Fibroblast of lung (primary cell): ENCODE data around the gene MPV17L2. TPM values are rescaled to one million over a fixed set of nuclear protein-coding genes. Genes with fewer than 3 reads are reported as not detected.
A peak's percentile ranks its signal among the peaks of the same experiment; 100 is the strongest.
"Not testable (repeated sequence)": the region's sequence is repeated elsewhere in the genome, so short reads cannot be mapped to it uniquely, and the experiment has no call there.

ENCODE experiments used
- DNase-seq, 2 donors: peaks; one replicate each; pipeline versions ENCODE4 v3.0.0 to v3.0.0-alpha.2; 2010; ENCODE audit warnings: low read depth in 2 of 2
- H2AFZ ChIP-seq: 2 replicates; pipeline ENCODE4 v1.5.1; 2012; ENCODE audit warnings: low read length, control low read depth, inconsistent platforms
- H3K27ac ChIP-seq: 2 replicates; pipeline ENCODE4 v1.5.1; 2011; ENCODE audit warnings: low read length, control low read depth; ENCODE audit not compliant: insufficient read depth
- H3K27me3 ChIP-seq: 2 replicates; pipeline ENCODE4 v1.5.1; 2011; ENCODE audit warnings: mild to moderate bottlenecking, low read length; ENCODE audit not compliant: control insufficient read depth, insufficient read depth
- H3K36me3 ChIP-seq: 2 replicates; pipeline ENCODE4 v1.5.1; 2011; ENCODE audit warnings: low read length; ENCODE audit not compliant: control insufficient read depth, insufficient read depth
- H3K4me1 ChIP-seq: 2 replicates; pipeline ENCODE4 v1.5.1; 2011; ENCODE audit warnings: low read length; ENCODE audit not compliant: control insufficient read depth, insufficient read depth; ENCODE audit errors: extremely low read depth
- H3K4me2 ChIP-seq: 2 replicates; pipeline ENCODE4 v1.5.1; 2011; ENCODE audit warnings: low read length, control low read depth; ENCODE audit not compliant: insufficient read depth; ENCODE audit errors: extremely low read depth
- H3K4me3 ChIP-seq, 4 experiments: fragments of 200-600 bp in 1 of 4; sonication (generic) in 1 of 4; replicated peaks in 1 of 4; 2 replicates each; pipeline ENCODE4 v1.5.1; 2011 to 2016; ENCODE audit warnings: low read length in 4 of 4, low read depth in 3 of 4, mild to moderate bottlenecking in 3 of 4, control low read depth in 2 of 4, inconsistent platforms in 1 of 4, mixed read lengths in 1 of 4; ENCODE audit not compliant: insufficient read depth in 1 of 4; ENCODE audit errors: control extremely low read depth in 1 of 4
- H3K79me2 ChIP-seq: 2 replicates; pipeline ENCODE4 v1.5.1; 2012; ENCODE audit warnings: mild to moderate bottlenecking, low read length, inconsistent platforms; ENCODE audit not compliant: control insufficient read depth, insufficient read depth
- H3K9ac ChIP-seq: 2 replicates; pipeline ENCODE4 v1.5.1; 2011; ENCODE audit warnings: mild to moderate bottlenecking, low read length, control low read depth; ENCODE audit not compliant: insufficient read depth
- H3K9me3 ChIP-seq: 2 replicates; pipeline ENCODE4 v1.5.1; 2012; ENCODE audit warnings: low read depth, low read length; ENCODE audit not compliant: control insufficient read depth, insufficient read depth
- H4K20me1 ChIP-seq: 2 replicates; pipeline ENCODE4 v1.5.1; 2011; ENCODE audit warnings: low read length; ENCODE audit not compliant: control insufficient read depth, insufficient read depth; ENCODE audit errors: extremely low read depth
- EZH2 ChIP-seq: IDR thresholded peaks from 2 replicates; pipeline ENCODE4 v1.5.1; 2012; ENCODE audit warnings: low read length, control low read depth, mild to moderate bottlenecking; ENCODE audit errors: missing control alignments
- polyA plus RNA-seq, 2 donors: library from polyadenylated mRNA; depleted of rRNA in 1 of 2; stranded (reverse) in 1 of 2; unstranded in 1 of 2; fragments of >200 nt; gene quantifications; 2 replicates each; pipeline ENCODE4 v1.2.1, GENCODE V29; 2011 to 2012; ENCODE audit warnings: missing spikeins in 1 of 2
- total RNA-seq: library from RNA; depleted of rRNA; stranded (reverse); fragments of >200 nt; gene quantifications from 2 replicates; pipeline ENCODE4 v1.2.1, GENCODE V29; 2014
- TF ChIP-seq, protein P1 (sequence below), 2 donors: IDR thresholded peaks in 1 of 2; conservative IDR thresholded peaks in 1 of 2; 1 replicate in 1 of 2; 2 replicates in 1 of 2; pipeline ENCODE4 v1.5.1; 2011 to 2012; ENCODE audit warnings: low read length in 2 of 2, control low read depth in 1 of 2, inconsistent platforms in 1 of 2, low read depth in 1 of 2, mild to moderate bottlenecking in 1 of 2

The MPV17L2 gene
- total and polyA plus RNA-seq, 2 donors (not counting 1 experiment from before 2014, with no cell fraction given), result 4.1 to 9.4 TPM

GRCh38 chr19:18208098-18208951 lies 15.3 kb downstream of the MPV17L2 start:
- Histone ChIP-seq H3K27ac (peak overlapping the region; percentile 100), H3K36me3 (no peaks in the 10 kb centered on the region), H3K79me2 (peaks cover 5% of the 10 kb centered on the region), H3K4me2 (peak overlapping the region; percentile 68), H2AFZ (no peak overlapping the region), H3K4me1 (peaks cover 21% of the 10 kb centered on the region), H3K27me3 (no peaks in the 10 kb centered on the region), H3K9ac (peak overlapping the region; percentile 37), H3K4me3 (peak overlapping the region in 3 of 4 experiments; percentile 9 to 22 (median 15)), H3K9me3 (no peaks in the 10 kb centered on the region), H4K20me1 (no peaks in the 10 kb centered on the region)
- no peak for TF ChIP-seq EZH2
- TF ChIP-seq, protein P1, sequence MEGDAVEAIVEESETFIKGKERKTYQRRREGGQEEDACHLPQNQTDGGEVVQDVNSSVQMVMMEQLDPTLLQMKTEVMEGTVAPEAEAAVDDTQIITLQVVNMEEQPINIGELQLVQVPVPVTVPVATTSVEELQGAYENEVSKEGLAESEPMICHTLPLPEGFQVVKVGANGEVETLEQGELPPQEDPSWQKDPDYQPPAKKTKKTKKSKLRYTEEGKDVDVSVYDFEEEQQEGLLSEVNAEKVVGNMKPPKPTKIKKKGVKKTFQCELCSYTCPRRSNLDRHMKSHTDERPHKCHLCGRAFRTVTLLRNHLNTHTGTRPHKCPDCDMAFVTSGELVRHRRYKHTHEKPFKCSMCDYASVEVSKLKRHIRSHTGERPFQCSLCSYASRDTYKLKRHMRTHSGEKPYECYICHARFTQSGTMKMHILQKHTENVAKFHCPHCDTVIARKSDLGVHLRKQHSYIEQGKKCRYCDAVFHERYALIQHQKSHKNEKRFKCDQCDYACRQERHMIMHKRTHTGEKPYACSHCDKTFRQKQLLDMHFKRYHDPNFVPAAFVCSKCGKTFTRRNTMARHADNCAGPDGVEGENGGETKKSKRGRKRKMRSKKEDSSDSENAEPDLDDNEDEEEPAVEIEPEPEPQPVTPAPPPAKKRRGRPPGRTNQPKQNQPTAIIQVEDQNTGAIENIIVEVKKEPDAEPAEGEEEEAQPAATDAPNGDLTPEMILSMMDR (conservative IDR thresholded peaks at IDR 0.05 in 1 of 2, IDR thresholded peaks at IDR 0.05 in 1 of 2; ENCODE audit: low read depth in 1 of 2, low read length in 2 of 2), result peak; percentile 40 to 48
- DNase-seq, result peak; percentile 67 to 89

- H3K4me3 ChIP-seq, DNase-seq, H3K79me2 ChIP-seq, H2AFZ ChIP-seq, H4K20me1 ChIP-seq, H3K27me3 ChIP-seq, H3K4me2 ChIP-seq, H3K9ac ChIP-seq, H3K36me3 ChIP-seq, H3K9me3 ChIP-seq: not testable (repeated sequence)
- peaks cover 19% of the 10 kb centered on the region for H3K4me1 ChIP-seq
- peak overlapping the region; percentile 34 for H3K27ac ChIP-seq
Measured at GRCh38 chr19:18209912-18210311, 16.9 kb downstream of the MPV17L2 start.

DNA sequence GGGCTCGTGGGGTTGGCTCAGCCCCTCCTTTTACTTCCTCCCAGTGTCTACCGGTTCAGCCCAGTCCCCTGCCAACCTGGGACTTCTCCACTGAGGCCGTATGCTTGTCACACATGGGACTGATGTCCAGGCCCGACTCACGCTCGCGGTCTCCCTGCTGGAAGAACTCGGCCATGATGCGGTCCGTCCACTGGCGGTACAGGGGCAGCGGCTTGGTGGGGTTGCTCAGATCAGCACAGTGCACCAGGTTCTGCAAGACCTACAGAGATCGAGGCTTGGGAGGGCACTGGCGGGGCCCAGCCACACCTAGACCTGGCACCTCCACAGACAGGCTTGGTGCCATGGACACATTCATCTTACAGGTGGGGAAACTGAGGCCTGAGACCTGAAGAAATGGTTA lies 18.7 kb downstream of the MPV17L2 start:
- no peak overlapping the region for H3K9ac ChIP-seq
- peaks cover 9% of the 10 kb centered on the region for H3K4me1 ChIP-seq
- H3K4me2 ChIP-seq, result no peak overlapping the region
- no peaks in the 10 kb centered on the region for H4K20me1 ChIP-seq
- H2AFZ ChIP-seq, result no peak overlapping the region
- no peak overlapping the region for H3K27ac ChIP-seq
- no peaks in the 10 kb centered on the region for H3K27me3 ChIP-seq
- DNase-seq, result no peak
- H3K36me3 ChIP-seq, result no peaks in the 10 kb centered on the region
- TF ChIP-seq, protein P1 (conservative IDR thresholded peaks at IDR 0.05 in 1 of 2, IDR thresholded peaks at IDR 0.05 in 1 of 2; ENCODE audit: low read depth in 1 of 2, low read length in 2 of 2), result no peak
- no peak for TF ChIP-seq EZH2
- no peaks in the 10 kb centered on the region for H3K9me3 ChIP-seq
- H3K4me3 ChIP-seq, result no peak overlapping the region
- no peaks in the 10 kb centered on the region for H3K79me2 ChIP-seq
